Mammary epithelial cell (primary cell): ENCODE data around the gene PTPRT.

Source experiments
- CTCF ChIP-seq, 2 donors: IDR thresholded peaks in 1 of 2; conservative IDR thresholded peaks in 1 of 2; 2 replicates each; pipeline ENCODE4 v1.5.1; 2011 to 2012; ENCODE audit warnings: inconsistent platforms in 2 of 2, low read length in 2 of 2, mild to moderate bottlenecking in 2 of 2, control low read depth in 1 of 2, low read depth in 1 of 2; ENCODE audit not compliant: insufficient read depth in 1 of 2; ENCODE audit errors: extremely low read depth in 1 of 2
- EZH2 ChIP-seq: IDR thresholded peaks from 2 replicates; pipeline ENCODE4 v1.6.1; 2012; ENCODE audit warnings: low read length, inconsistent platforms, borderline replicate concordance

DNA sequence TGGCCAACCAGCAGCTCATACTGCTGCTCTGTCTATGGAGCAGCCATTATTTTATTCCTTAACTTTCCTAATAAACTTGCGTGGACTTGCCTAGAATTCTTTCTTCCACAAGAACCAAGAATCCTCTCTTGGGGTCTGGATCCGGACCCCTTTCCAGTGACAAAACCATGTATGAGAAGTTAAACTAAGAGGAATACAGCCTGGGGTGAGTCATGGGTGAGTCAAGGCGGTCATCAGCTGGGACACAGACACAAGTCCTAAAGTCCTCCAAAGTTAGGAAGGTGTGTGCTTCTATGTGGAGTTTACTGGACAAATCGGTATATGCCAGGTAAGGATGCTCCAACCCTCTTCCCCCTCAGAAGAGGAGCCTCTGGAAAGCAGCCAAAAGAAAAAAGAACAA is 881.5 kb downstream of the PTPRT start:
- no peak for TF ChIP-seq EZH2
- TF ChIP-seq CTCF (conservative IDR thresholded peaks at IDR 0.05 in 1 of 2, IDR thresholded peaks at IDR 0.05 in 1 of 2; ENCODE audit: extremely low read depth in 1 of 2, insufficient read depth in 1 of 2, low read depth in 1 of 2, low read length in 2 of 2): no peak
